ENCODE measurements around the gene ATP5PD. TPM values are rescaled to one million over a fixed set of nuclear protein-coding genes. Genes with fewer than 3 reads are reported as not detected.

Gene ATP5PD
- total and polyA plus RNA-seq, 2 of the 13 experiments (the other 11 are each of a cell fraction or from before 2014, with no cell fraction given), result 158 to 428 TPM

DNA sequence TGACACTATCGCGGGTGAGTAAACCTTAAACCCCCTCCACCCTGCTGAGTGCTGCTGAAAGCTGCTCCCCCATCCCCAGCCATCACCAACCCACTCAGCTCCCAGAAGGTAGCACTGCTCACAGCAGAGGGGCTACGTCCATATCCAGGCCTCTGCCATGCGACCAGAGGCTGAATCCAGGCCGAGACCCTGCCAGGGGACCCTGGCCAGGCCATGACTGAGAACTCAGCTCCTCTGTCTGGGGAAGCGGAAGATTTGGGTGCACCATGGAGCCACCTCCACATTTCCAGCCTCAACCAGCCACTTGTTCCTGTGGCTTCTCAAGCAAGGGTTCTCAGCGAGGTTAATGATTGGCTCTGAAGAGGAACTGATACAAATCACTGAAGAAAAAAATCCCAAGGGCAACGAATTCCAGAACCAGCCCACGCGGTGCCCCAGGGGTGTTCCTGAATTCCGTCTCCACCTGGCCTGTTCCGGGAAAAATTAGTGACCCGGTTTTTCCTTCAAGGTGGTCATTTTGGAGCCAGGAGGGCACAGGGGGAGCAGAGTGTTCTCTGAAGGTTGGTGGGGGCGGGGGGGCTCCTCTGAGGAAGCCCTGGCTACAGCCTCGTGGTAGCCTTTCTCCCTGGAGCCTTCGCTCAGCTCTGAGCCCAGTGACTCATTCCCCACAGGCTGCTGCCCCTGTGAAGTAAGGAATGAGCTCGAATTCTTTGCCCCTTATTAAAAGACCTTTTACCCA, 31.7 kb upstream of the ATP5PD start (continued):
- TF ChIP-seq ZNF121 (CRISPR knock-in tag; IDR thresholded peaks at IDR 0.05), result no peak
- no peak for TF ChIP-seq ZSCAN20 (CRISPR knock-in tag; IDR thresholded peaks at IDR 0.05; ENCODE audit: borderline replicate concordance)
- no peak for TF ChIP-seq ZNF720 (CRISPR knock-in tag; IDR thresholded peaks at IDR 0.05)
- TF ChIP-seq ZNF263 (CRISPR knock-in tag; IDR thresholded peaks at IDR 0.05), result no peak
- TF ChIP-seq ZFP41 (CRISPR knock-in tag; IDR thresholded peaks at IDR 0.05; ENCODE audit: borderline replicate concordance), result 0 out of 2 replicates have a peak, but pooled peaks have one; percentile 29
- no peak for TF ChIP-seq SOX5 (CRISPR knock-in tag; IDR thresholded peaks at IDR 0.05; ENCODE audit: borderline replicate concordance)
- TF ChIP-seq TARDBP (CRISPR knock-in tag; IDR thresholded peaks at IDR 0.05), result no peak
- no peak for TF ChIP-seq ZNF777 (CRISPR knock-in tag; IDR thresholded peaks at IDR 0.05)
- TF ChIP-seq GABPA (IDR thresholded peaks at IDR 0.05; ENCODE audit: low read depth, low read length), result no peak
- TF ChIP-seq GABPA (CRISPR knock-in tag; IDR thresholded peaks at IDR 0.05; ENCODE audit: low read depth), result 0 out of 2 replicates have a peak, but pooled peaks have one; percentile 27
- TF ChIP-seq ARHGAP35 (CRISPR knock-in tag; IDR thresholded peaks at IDR 0.05; ENCODE audit: borderline replicate concordance), result no peak
- TF ChIP-seq, protein P1, sequence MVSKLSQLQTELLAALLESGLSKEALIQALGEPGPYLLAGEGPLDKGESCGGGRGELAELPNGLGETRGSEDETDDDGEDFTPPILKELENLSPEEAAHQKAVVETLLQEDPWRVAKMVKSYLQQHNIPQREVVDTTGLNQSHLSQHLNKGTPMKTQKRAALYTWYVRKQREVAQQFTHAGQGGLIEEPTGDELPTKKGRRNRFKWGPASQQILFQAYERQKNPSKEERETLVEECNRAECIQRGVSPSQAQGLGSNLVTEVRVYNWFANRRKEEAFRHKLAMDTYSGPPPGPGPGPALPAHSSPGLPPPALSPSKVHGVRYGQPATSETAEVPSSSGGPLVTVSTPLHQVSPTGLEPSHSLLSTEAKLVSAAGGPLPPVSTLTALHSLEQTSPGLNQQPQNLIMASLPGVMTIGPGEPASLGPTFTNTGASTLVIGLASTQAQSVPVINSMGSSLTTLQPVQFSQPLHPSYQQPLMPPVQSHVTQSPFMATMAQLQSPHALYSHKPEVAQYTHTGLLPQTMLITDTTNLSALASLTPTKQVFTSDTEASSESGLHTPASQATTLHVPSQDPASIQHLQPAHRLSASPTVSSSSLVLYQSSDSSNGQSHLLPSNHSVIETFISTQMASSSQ (IDR thresholded peaks at IDR 0.05; ENCODE audit: low read depth), result no peak
- TF ChIP-seq, protein P1 (CRISPR knock-in tag; IDR thresholded peaks at IDR 0.05; ENCODE audit: borderline replicate concordance), result 0 out of 2 replicates have a peak, but pooled peaks have one; percentile 26
- no peak for TF ChIP-seq KLF15 (CRISPR knock-in tag; IDR thresholded peaks at IDR 0.05; ENCODE audit: borderline replicate concordance)
- no peak for TF ChIP-seq ZNF660 (CRISPR knock-in tag; IDR thresholded peaks at IDR 0.05; ENCODE audit: borderline replicate concordance, low read depth)
- no peak for TF ChIP-seq ZNF337 (CRISPR knock-in tag; IDR thresholded peaks at IDR 0.05; ENCODE audit: borderline replicate concordance, low read depth)
- TF ChIP-seq, protein P2, sequence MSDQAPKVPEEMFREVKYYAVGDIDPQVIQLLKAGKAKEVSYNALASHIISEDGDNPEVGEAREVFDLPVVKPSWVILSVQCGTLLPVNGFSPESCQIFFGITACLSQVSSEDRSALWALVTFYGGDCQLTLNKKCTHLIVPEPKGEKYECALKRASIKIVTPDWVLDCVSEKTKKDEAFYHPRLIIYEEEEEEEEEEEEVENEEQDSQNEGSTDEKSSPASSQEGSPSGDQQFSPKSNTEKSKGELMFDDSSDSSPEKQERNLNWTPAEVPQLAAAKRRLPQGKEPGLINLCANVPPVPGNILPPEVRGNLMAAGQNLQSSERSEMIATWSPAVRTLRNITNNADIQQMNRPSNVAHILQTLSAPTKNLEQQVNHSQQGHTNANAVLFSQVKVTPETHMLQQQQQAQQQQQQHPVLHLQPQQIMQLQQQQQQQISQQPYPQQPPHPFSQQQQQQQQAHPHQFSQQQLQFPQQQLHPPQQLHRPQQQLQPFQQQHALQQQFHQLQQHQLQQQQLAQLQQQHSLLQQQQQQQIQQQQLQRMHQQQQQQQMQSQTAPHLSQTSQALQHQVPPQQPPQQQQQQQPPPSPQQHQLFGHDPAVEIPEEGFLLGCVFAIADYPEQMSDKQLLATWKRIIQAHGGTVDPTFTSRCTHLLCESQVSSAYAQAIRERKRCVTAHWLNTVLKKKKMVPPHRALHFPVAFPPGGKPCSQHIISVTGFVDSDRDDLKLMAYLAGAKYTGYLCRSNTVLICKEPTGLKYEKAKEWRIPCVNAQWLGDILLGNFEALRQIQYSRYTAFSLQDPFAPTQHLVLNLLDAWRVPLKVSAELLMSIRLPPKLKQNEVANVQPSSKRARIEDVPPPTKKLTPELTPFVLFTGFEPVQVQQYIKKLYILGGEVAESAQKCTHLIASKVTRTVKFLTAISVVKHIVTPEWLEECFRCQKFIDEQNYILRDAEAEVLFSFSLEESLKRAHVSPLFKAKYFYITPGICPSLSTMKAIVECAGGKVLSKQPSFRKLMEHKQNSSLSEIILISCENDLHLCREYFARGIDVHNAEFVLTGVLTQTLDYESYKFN (CRISPR knock-in tag; conservative IDR thresholded peaks at IDR 0.05), result peak; percentile 46; the same call in 1 of the 2 replicates
- no peak for TF ChIP-seq SRY (CRISPR knock-in tag; IDR thresholded peaks at IDR 0.05)
- no peak for TF ChIP-seq PRPF4 (IDR thresholded peaks at IDR 0.05; ENCODE audit: low read depth, low read length, poor library complexity, severe bottlenecking)
- no peak for TF ChIP-seq ZNF703 (CRISPR knock-in tag; IDR thresholded peaks at IDR 0.05; ENCODE audit: borderline replicate concordance)
- no peak for TF ChIP-seq CENPX (CRISPR knock-in tag; IDR thresholded peaks at IDR 0.05)
- TF ChIP-seq ZNF615 (CRISPR knock-in tag; IDR thresholded peaks at IDR 0.05; ENCODE audit: borderline replicate concordance), result no peak
- no peak for TF ChIP-seq MTF1 (CRISPR knock-in tag; IDR thresholded peaks at IDR 0.05)
- TF ChIP-seq ZNF605 (CRISPR knock-in tag; IDR thresholded peaks at IDR 0.05), result no peak
